NCI-H2227 treated with DMSO at 0.1 percent for 48 hours (cell line): Measurements from ENCODE around the gene TCEANC.
"Not testable (repeated sequence)": the region's sequence is repeated elsewhere in the genome, so short reads cannot be mapped to it uniquely, and the experiment has no call there.

Experiments
- DNase-seq: peaks from one replicate; lab custom pipeline; 2025; lab: John Stamatoyannopoulos, UW

TCEANC gene

DNA sequence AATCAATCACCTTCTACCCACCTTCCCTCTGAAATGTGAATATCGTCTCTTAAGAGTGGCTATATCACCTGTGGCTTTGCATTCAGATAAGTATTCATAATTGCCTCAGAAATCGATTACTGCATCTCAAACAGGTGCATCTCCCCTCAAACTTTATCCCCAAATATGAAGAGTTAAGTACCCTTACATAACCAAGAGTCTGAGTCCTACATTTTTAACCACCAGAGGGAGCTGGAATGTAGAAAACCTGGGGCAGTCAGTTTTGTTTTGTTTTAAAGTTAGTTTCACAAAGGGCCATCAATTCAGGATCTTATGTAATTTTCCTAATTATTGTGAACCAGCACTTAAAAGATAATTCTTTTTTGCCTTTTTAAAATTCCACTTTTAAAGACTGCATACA is 5.7 kb downstream of the TCEANC start:
- DNase-seq = peak; percentile 30

DNA sequence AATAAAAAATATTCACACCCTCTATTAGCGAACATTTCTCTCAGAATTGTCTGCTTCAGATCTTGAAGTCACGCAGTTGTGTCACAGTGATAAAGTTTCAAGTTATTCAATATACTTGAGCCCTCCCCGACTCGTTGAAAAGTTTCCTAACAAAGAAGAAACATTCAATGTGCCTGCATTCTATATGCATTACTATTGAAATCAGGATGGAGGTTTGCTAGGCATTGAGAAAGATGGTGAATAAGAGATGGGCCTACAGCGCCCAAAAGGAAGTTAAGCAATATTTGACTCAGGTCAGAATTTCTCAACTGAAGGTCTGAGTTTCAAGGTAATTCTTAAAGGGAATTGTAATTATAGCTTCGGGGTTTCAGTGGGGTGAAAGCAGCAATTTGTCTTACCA is 6.1 kb downstream of the TCEANC start:
- no peak for DNase-seq

DNA sequence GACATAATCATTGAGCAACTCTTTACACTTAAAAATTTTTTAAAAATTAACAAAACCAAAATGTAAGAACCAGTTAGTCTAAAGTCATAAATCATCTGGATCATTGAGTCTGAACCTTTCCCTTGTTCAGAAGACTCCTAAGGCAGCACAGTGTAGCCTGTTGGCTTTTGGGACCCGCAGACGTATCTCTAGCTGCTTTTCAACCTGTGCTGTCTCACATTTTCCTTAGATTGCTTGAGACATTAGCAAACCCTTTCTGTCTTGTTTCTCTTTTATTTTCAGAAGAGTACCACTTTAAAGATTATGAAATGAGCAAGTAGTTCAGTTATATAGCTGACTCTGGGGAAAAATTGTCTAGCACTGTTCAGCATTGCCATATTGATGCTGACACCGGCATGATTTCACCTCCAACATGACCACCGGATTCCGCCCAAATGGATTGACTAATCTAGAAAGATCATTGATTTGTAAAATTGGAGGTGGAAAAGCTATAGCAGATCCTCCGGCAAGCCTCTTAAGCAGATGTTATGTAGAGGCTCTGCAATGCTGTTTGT is 8.9 kb downstream of the TCEANC start:
- no peak for DNase-seq

DNA sequence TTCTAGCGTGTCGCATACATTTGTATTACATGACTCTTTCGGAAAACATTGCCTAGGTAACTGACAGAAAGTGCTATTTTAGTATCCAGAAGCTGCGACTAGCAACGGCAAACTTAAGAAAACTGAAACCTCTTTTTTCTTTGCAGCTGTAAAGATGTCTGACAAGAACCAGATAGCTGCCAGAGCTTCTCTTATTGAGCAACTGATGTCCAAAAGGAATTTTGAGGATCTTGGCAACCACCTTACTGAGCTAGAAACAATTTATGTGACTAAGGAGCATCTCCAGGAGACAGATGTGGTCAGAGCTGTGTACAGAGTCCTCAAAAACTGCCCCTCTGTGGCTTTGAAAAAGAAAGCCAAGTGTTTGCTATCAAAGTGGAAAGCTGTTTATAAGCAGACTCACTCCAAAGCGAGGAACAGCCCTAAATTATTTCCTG is 9.4 kb downstream of the TCEANC start:
- DNase-seq = no peak

DNA sequence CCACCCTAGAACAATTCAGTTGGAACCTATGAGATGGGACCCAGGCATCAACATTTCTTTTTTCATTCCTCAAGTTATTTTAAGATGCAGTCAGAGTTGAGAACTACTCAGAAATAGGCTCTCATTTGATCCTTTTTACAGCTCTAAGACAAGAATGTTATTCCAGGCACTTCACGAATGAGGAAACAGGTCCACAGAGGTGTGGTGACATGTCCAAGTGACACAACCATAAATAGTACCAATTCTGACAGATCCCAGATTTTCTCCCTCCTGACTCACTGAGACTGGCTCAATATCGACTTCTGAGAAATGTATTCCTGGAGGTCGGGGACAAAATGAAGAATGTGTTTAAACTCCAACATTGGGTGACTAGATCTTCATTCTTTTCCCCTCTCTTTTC is 11.1 kb downstream of the TCEANC start:
- no peak for DNase-seq

DNA sequence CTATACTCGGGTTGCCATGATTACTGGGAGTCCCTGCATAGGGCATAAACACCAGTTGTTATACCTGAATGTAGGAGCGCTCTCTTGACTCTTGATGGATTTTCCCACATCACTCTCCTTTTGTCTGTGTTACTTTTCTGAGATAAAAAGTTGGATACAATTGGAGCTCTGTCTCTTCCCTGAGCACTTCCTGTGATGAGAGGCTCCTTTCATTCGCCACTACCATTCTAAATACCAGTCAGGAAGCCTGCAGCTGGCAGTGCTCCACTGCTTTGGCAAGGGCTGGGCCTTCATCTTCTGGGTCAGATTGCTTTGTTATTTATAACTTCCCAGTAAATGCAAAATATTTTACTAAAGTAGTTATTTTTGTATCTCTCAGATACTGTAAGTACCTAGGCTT is 13.9 kb downstream of the TCEANC start:
- no peak for DNase-seq

DNA sequence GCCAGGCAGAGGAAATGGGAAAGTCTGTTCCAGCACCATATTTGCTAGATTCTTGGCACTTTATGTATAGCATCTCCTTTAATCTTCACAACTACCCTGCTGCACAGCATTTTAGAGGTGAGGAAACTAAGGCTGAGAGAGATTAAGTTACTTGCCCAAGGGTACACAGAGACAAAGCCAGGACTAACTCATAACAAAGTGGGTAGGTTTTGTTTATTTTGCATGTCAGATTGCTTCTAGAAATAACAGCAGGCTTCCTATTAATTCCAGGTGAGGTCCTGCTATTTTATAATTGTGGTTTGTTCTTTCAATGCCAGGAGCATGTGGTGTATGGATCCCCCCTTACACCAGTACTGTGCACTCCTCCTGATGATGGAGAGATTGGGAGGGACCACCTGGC is 15.0 kb downstream of the TCEANC start:
- DNase-seq = no peak

DNA sequence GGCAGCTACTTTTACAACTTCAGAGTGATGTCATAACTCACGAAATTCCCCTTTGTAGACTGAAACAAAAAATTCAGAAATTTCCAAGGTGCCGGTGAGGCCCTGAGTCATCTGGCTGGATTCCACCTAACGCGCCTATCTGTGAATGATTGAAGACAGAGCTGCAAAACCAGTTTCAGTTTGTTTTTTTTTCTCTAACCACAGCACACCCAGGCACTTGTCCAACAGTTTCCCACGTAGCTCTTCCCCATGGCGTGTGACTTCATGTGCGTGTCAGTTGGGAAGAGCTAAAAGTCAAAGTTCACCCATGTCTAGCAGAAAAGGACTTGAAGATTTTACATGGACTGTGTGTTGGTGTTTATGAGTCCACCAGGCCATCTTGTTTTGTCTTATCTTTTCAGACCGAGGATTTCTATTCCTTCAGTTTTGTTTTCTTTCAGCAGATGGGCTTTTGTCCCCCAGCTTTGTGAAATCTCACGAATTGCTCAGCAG is 16.4 kb downstream of the TCEANC start:
- DNase-seq = no peak

DNA sequence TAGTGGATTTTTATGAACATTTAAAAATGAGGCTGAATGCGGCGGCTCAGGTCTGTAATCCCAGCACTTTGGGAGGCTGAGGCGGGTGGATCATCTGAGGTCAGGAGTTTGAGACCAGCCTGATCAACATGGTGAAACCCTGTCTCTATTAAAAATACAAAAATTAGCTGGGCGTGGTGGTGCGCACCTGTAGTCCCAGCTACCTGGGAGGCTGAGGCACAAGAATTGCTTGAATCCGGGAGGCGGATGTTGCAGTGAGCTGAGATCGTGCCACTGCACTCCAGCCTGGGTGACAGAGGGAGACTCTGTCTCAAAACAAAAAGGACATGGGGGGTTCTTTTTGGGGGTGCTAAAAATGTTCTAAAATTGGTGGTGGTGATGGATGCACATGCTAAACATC is 16.8 kb downstream of the TCEANC start:
- not testable (repeated sequence) for DNase-seq

DNA sequence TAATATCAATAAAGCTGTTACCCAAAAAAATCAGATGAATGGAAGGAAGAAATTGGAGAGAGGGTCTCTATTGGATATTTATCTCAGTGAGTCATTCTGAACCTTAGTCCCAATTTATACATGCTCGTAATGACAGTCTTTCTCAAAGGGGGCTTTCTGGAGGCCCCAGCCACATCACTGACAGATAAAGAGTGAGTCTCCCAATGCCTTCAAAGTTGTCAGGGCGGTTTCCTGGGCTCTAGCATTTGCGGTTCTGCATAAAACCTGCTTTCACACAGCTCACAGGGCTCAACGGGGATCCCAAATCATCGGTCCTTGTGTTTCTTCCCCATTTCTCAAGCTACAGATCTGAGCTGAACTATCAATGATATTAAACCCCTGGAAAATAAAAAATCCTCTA is 17.3 kb downstream of the TCEANC start:
- no peak for DNase-seq

DNA sequence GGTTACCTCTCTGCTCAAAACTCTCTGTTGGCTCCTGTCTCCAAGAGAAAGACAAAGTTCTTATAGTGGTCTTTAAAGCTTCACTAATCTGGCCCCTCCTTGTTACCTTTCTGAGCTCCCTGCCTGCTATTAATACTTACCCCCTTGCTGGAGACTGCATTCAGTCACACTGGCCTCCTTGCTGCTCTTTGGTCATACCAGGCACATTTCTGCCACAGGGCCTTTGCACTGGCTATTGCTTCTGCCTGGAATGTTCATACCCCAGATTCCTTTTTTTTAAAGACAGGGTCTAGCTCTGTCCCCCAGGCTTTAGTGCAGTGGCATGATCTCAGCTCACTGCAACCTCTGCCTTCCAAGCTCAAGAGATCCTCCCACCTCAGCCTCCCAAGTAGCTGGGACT is 20.1 kb downstream of the TCEANC start:
- no peak for DNase-seq

DNA sequence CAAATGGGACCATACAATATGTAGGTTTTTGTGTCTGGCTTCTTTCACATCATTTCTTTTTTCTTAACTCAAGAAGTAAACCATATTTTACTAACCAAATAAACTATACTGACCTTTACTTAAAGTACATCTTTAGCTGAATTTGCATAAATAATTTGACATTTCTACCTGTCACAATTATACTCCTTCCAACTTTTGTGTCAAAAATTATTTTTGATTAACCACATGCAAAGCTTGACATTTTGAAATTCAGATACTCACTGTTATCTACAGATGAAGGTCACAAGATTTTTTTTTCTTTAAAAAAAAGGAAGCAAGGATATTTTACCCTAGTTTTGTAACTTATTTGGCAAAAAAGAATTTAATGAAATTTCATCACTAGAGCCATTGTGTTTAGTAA is 23.9 kb downstream of the TCEANC start:
- DNase-seq = no peak

DNA sequence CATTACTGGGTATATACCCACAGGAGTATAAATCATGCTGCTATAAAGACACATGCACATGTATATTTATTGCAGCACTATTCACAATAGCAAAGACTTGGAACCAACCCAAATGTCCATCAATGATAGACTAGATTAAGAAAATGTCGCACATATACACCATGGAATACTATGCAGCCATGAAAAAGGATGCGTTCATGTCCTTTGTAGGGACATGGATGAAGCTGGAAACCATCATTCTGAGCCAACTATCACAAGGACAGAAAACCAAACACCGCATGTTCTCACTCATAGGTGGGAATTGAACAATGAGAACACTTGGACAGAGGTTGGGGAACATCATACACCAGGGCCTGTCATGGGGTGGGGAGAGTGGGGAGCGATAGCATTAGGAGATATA is 26.8 kb downstream of the TCEANC start:
- not testable (repeated sequence) for DNase-seq

DNA sequence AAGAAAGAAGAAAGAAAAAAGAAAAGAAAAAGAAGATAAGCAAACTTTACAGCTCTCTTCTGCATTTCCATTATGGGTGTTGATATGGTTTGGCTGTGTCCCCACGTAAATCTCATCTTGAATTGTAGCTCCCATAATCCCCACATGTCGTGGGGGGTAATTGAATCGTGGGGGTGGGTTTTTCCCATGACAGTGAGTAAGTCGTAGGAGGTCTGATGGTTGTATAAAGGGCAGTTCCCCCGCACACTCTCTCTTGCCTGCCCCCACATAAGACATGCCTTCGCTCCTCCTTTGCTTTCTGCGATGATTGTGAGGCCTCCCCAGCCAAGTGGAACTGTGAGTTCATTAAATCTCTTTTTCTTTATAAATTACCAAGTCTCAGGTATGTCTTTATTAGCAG is 28.7 kb downstream of the TCEANC start:
- no peak for DNase-seq

DNA sequence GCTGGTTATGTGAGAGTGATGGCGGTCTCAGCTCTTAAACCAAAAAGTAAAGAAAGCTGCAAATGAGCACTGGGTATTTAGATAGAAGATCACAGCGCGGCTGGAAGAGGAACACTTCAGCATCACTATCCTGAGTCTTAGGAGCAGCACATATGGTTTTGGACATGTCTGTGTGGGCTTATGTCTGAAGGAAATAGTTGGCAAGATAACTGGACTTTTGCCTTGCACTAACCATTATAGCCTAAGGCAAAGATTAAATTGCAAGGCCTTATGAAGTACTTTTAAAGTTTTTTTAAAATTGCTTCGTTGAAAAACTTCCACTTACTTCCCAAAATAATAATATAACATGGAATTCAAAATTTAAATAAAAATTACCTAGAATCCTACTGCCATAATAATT is 31.4 kb downstream of the TCEANC start:
- DNase-seq = no peak

DNA sequence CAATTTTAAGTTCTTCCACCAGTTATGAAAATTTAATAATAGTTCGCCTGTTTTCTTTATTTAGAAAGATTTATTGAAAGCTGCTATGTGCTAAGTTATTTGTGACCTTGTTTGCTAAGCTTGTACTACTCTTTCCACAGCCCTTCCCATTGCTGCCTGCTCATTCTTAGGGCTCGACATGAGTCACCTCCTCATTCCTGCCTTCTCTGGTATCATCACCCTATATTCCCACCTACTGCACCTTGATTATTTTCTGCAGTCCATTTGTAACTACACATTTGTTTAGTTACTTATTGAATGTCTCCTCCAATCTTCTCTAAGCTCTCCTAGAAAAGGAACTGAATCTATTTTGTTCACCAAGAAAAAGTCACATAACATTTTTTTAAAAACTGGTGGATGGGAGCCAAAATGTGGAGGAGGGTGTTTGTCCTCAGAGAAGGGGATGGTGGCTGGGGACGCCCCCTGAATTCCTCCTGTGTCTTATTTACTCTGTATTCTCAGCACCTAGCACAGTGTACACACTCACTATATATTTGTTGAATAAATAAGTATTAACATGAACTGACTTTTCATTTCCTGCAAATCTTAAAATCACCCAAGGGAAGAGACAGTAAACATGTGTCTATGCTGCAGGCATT is 32.3 kb downstream of the TCEANC start:
- DNase-seq = no peak

DNA sequence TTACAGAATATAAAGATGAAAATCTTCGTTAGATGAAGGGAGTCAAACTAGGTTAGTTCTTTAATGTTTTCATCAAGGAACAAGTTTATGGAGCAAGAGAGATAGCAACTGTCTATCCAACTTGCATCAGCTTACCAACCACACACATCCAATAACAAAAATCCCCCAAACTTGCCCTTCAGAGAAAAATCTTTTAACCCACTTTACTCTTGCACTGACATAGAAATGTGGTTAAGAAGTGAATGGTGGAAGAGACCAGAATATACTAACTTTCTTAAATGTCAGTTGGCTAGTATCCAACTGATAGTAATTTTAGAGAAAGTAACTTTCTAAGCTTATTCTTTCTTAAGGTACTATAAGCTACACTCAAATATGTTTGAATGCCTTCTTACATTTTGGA is 34.3 kb downstream of the TCEANC start:
- no peak for DNase-seq

DNA sequence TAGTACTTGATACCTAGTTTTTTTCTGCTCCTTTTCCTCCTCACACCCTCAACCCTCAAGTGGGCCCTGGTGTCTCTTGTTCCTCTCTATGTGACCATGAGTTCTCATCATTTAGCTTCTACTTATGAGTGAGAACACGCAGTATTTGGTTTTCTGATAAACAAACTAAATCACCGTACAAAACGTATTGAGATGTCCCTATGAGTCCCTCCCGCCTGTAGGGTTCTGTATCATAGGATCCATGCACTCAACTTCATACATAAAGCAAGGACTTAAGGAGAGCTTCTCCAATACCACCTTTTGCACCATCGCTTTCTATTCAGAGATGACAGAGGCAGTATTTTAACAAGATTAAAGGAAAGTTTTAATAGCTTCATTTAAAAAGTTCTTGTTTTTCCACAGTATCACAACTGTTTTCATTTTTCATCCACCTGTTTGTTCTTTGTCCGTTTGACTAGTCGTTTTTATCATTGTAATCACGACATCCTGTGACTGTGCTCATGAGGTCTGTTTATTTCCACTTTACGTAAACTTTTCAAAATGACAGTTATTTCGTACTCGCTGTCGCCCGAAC is 35.5 kb downstream of the TCEANC start:
- no peak for DNase-seq

DNA sequence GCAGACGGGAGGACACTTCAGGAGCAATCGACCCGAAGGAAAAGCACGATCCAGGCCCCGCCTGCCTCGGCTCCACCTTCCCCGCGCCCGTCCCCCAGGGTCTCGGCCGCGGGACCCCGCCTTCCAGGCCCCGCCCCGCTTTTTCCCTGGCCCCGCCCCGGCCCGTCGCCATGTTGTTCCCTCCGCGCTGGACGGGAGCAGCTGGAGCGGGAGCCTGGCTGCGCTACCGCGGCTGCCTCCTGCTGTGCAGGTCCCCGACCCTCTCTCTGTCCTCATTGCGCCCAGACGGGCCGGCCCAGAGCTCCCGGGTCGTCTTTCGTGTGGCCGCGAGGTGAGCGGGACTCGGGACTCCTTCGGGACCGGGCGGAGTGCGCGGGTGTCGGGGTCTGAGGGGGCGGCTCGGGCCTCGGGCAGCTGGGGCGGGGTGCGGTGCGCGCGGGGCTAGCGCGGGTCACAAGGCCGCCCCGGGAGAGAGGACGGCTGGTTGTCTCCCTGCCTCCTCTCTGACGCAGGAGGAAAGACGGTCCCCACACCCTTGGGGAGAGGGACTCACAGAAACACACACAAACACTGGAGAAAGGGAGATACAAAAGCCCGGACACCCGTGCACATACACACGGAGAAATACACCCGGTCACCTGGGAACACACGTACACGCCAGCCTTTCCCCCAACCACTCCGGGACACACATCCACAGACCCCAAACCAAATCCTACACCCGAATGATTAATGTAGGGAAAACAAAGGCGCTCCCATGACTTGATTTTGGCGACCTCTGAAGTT is 36.2 kb downstream of the TCEANC start, which contains the start of gene RAB9A:
Gene RAB9A, plus strand, starts transcription at position 171 of the 783 bp plus-strand sequence. CDS start 19,619 bp downstream, outside the sequence.
- DNase-seq = peak; percentile 91

DNA sequence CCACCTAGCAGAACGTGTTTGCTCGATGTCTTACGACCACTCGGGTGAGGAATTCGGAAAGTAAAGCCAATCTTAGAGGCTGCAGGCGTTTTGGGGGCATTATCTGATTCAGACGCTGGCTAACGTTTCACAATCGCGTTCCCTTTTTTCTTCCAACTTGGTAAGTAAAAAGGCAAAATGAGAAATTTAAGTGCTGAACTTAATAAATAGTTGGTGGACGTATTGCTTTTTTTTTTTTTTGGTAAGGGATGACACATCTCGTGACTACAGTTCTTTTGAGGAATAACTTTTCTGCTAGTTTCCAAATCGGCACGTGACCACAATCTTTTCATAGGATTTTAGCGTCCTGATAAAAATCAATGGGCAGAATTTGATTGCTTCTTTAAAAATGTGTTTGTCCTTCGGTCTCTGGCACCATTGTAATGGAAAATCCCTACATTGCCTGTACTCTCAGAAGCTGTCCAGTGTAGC is 36.8 kb downstream of the TCEANC start:
- no peak for DNase-seq

DNA sequence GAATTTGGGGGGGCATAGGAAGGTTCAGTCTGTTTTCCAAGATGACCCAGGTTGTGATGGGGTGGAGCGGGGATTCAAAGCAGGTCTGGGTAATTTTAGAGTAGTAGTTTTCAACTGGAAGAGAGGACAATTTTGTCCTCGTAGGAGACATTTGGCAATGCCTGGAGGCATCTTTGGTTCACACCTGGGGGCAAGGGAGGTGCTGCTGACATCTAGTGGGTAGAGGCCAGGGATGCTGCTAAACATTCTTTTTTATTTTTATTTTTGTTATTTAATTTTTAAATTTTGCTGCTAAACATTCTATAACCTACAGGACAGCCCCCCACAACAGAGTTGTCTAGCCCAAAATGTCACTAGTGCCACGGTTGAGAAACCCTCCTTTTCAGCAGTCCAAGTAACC is 37.9 kb downstream of the TCEANC start:
- DNase-seq = no peak

DNA sequence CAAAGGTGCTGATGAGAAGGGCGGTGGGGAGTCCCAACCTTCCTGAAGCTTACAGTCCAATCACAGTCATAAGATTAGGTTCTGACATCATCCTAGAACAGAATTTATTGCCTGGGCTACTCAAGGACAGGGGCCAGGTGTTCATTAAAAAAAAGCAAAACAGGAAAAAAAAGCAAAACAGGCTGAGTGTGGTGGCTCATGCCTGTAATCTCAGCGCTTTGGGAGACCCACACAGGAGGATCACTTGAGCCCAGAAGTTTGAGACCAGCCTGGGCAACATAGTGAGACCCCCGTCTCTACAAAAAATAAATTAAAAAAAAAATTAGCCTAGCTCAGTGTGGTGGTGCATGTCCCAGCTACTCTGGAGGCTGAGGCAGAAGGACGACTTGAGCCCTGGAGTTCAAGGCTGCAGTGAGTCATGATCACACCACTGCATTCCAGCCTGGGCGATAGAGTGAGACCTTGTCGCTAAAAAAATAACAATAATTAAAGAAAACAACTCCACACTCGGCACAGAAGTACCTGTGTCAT is 39.0 kb downstream of the TCEANC start:
- no peak for DNase-seq
